ENCODE measurements around the gene CARD10. TPM values are rescaled to one million over a fixed set of nuclear protein-coding genes. Genes with fewer than 3 reads are reported as not detected.

Gene CARD10
- total and polyA plus RNA-seq, 2 of the 8 experiments (the other 6 are each of a cell fraction or from before 2014, with no cell fraction given) = 13.5 to 14.4 TPM

GRCh38 chr22:37549704-37550059, 30.5 kb upstream of the CARD10 start (continued):
- TF ChIP-seq GTF2F1 (IDR thresholded peaks at IDR 0.05; ENCODE audit: borderline replicate concordance, low read depth, low read length) = no peak
